CD8-positive, alpha-beta memory T cell (primary cell): ENCODE results near the gene MCL1. TPM values are rescaled to one million over a fixed set of nuclear protein-coding genes. Genes with fewer than 3 reads are reported as not detected.
"Not testable (repeated sequence)": the region's sequence is repeated elsewhere in the genome, so short reads cannot be mapped to it uniquely, and the experiment has no call there.

Source experiments
- CTCF ChIA-PET: fragments of 350-600 bp; sonication (Branson Sonifier 250); formaldehyde crosslinking; loops from one replicate; lab custom pipeline; 2021; ENCODE audit warnings: antibody characterized with exemption; lab: Charles Lee
- POLR2A ChIA-PET: fragments of 350-600 bp; sonication (Branson Sonifier 250); formaldehyde crosslinking; loops from one replicate; lab custom pipeline; 2021; ENCODE audit warnings: antibody characterized with exemption; lab: Charles Lee
- DNase-seq, 5 donors: peaks; one replicate each; pipeline versions ENCODE4 v3.0.0 to v3.0.0-alpha.2; 2020 to 2022; ENCODE audit warnings: mixed read lengths in 1 of 5
- H3K27ac ChIP-seq: one replicate; pipeline ENCODE4 v1.7.0; 2013; ENCODE audit warnings: low read depth, mild to moderate bottlenecking, low read length, moderate library complexity
- H3K27me3 ChIP-seq: 2 replicates; pipeline ENCODE4 v1.7.0; 2013; ENCODE audit warnings: low read length, mild to moderate bottlenecking; ENCODE audit not compliant: insufficient read depth, poor library complexity, severe bottlenecking
- H3K36me3 ChIP-seq: 2 replicates; pipeline ENCODE4 v1.7.0; 2013; ENCODE audit warnings: mild to moderate bottlenecking, low read length, moderate library complexity; ENCODE audit not compliant: insufficient read depth
- H3K4me1 ChIP-seq: 2 replicates; pipeline ENCODE4 v1.7.0; 2013; ENCODE audit warnings: mild to moderate bottlenecking, low read length, moderate library complexity; ENCODE audit not compliant: insufficient read depth
- H3K4me3 ChIP-seq: 2 replicates; pipeline ENCODE4 v1.7.0; 2013; ENCODE audit warnings: mild to moderate bottlenecking, low read length
- H3K9me3 ChIP-seq: 2 replicates; pipeline ENCODE4 v1.7.0; 2013; ENCODE audit warnings: mild to moderate bottlenecking, low read length
- H3K27ac Mint-ChIP-seq, 8 donors: one replicate each; pipeline ENCODE4 v1.8.0; 2020 to 2021; ENCODE audit warnings: mixed read lengths in 8 of 8, mild to moderate bottlenecking in 6 of 8, inconsistent platforms in 3 of 8, moderate library complexity in 3 of 8
- H3K27me3 Mint-ChIP-seq, 2 donors: one replicate each; pipeline ENCODE4 v1.8.0; 2020 to 2021; ENCODE audit warnings: mixed read lengths in 2 of 2, mild to moderate bottlenecking in 1 of 2, moderate library complexity in 1 of 2
- H3K36me3 Mint-ChIP-seq, 3 donors: one replicate each; pipeline ENCODE4 v1.8.0; 2020 to 2021; ENCODE audit warnings: mixed read lengths in 3 of 3, inconsistent platforms in 1 of 3, mild to moderate bottlenecking in 1 of 3
- H3K4me1 Mint-ChIP-seq, 3 donors: one replicate each; pipeline ENCODE4 v1.8.0; 2020 to 2021; ENCODE audit warnings: mixed read lengths in 3 of 3, inconsistent platforms in 1 of 3, mild to moderate bottlenecking in 1 of 3
- H3K4me3 Mint-ChIP-seq, 7 donors: one replicate each; pipeline ENCODE4 v1.8.0; 2020 to 2021; ENCODE audit warnings: mixed read lengths in 7 of 7, mild to moderate bottlenecking in 6 of 7, moderate library complexity in 4 of 7, inconsistent platforms in 2 of 7
- H3K9me3 Mint-ChIP-seq, 5 donors: one replicate each; pipeline ENCODE4 v1.8.0; 2020 to 2022; ENCODE audit warnings: mixed read lengths in 5 of 5, mild to moderate bottlenecking in 3 of 5, moderate library complexity in 2 of 5, inconsistent platforms in 1 of 5
- polyA plus RNA-seq: library from polyadenylated mRNA; unstranded; fragments of 300-500 nt; fragmentation: Illumina TruSeq; gene quantifications from one replicate; pipeline ENCODE4 v1.2.3, GENCODE V29; 2021
- total RNA-seq, 2 experiments: library from RNA; stranded (reverse); gene quantifications; one replicate each; pipeline ENCODE4 v1.2.3, GENCODE V29; 2021

The MCL1 gene
- total and polyA plus RNA-seq, 3 experiments from 2014 or later: 168 to 216 (median 211) TPM

DNA sequence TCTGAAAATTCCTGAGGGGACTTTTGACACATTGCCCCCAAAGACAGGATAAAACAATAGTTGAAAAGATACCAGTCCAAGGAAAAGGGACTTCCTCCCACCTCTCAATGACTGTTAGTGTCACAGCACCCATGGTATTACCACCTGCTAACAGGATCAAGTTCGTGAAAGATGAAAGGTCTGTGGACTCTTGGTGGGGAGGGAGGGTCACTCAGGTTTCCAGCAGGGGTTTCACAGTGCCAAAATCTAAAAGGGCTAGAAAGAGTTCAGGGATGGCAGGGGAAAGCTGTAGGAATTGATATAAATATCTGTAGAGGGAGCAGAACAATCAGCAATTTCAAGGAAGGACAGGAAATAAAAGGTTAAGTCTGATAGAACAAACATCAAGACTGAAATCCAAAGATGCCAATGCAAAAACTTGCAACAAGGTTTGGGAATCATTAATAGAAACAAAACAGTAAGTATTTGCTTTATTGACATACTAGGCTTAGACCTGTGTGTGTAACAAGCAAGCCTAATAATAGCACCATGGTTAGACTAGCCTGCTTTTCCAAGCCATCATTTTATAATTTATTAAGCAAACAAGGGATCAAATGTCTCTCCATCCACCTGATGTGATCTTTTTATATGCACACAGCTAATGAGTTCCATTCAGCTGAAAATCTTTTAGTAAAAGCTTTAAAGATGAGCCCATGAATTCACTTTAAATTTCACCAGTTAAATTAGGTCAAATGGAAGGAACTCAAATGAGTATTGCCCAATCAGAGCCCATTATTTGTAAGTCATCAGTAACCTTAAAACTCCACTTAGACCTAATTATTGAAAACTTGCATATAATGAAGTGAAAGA lies 3.7 kb downstream of the MCL1 start:
- Histone ChIP-seq H3K36me3 (peaks cover 58% of the 10 kb centered on the region), H3K4me1 (peaks cover 36% of the 10 kb centered on the region), H3K9me3 (no peaks in the 10 kb centered on the region), H3K27me3 (no peaks in the 10 kb centered on the region), H3K4me3 (peak overlapping the region; percentile 68), H3K27ac (peak overlapping the region; percentile 99)
- Mint-ChIP-seq H3K27ac (peak overlapping the region; percentile 74 to 99 (median 94)), H3K36me3 (peaks cover 51 to 81% (median 54%) of the 10 kb centered on the region in 3 donors), H3K4me1 (peaks cover 48 to 65% (median 57%) of the 10 kb centered on the region in 3 donors), H3K9me3 (peaks cover 0 to 4% (median 4%) of the 10 kb centered on the region in 5 donors), H3K27me3 (peaks cover 0 to 18% of the 10 kb centered on the region in 2 donors), H3K4me3 (peak overlapping the region; percentile 96 to 100 (median 99))
- no peak for DNase-seq
- ChIA-PET CTCF (interaction anchor here (0.6 to 16.7 kb wide), 7 partner anchors 6 to 46 kb away, joined by 3 to 325 read pairs (median 4); no protein-coding TSS in a partner anchor), POLR2A (interaction anchor here (0.9 to 12.5 kb wide), 3 partner anchors 12 to 54 kb away, joined by 3 to 486 read pairs (median 42); partner anchors contain the start of gene ENSA)

DNA sequence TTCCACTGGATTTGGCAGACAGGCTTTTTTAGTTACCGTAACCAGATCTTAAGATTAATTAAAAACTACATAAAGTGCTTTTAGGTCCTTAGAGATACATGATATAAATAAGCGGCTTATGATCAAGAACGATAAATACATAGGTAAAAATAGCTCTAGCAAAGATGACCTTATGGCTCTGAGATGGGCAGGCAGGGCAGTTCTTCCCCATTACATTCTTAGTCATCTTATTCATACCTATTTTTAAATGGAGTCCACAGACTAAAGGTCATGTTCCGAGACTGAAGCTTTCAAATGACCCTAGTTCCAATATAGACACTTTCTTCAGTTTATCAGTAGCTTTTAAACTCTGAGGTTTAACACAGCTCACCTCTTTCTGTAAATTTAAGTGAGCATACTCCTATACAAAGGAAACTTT lies 4.3 kb downstream of the MCL1 start:
- peaks cover 59% of the 10 kb centered on the region for H3K36me3 ChIP-seq
- DNase-seq: no peak
- no peaks in the 10 kb centered on the region for H3K27me3 ChIP-seq
- H3K4me3 ChIP-seq: peak overlapping the region; percentile 68
- POLR2A ChIA-PET: interaction anchor here (0.9 to 12.5 kb wide), 3 partner anchors 12 to 54 kb away, joined by 3 to 486 read pairs (median 42); partner anchors contain the start of gene ENSA
- CTCF ChIA-PET: interaction anchor here (1.4 to 16.7 kb wide), 3 partner anchors 13 to 45 kb away, joined by 4 to 325 read pairs (median 4); no protein-coding TSS in a partner anchor
- Mint-ChIP-seq H3K4me1 (peaks cover 49 to 65% (median 57%) of the 10 kb centered on the region in 3 donors), H3K4me3 (peak overlapping the region; percentile 96 to 100 (median 99)), H3K36me3 (peaks cover 53 to 86% (median 54%) of the 10 kb centered on the region in 3 donors), H3K9me3 (peaks cover 0 to 4% (median 4%) of the 10 kb centered on the region in 5 donors), H3K27ac (peak overlapping the region; percentile 74 to 99 (median 94)), H3K27me3 (peaks cover 0 to 18% of the 10 kb centered on the region in 2 donors)
- H3K4me1 ChIP-seq: peaks cover 43% of the 10 kb centered on the region
- H3K27ac ChIP-seq: no peak overlapping the region
- no peaks in the 10 kb centered on the region for H3K9me3 ChIP-seq

DNA sequence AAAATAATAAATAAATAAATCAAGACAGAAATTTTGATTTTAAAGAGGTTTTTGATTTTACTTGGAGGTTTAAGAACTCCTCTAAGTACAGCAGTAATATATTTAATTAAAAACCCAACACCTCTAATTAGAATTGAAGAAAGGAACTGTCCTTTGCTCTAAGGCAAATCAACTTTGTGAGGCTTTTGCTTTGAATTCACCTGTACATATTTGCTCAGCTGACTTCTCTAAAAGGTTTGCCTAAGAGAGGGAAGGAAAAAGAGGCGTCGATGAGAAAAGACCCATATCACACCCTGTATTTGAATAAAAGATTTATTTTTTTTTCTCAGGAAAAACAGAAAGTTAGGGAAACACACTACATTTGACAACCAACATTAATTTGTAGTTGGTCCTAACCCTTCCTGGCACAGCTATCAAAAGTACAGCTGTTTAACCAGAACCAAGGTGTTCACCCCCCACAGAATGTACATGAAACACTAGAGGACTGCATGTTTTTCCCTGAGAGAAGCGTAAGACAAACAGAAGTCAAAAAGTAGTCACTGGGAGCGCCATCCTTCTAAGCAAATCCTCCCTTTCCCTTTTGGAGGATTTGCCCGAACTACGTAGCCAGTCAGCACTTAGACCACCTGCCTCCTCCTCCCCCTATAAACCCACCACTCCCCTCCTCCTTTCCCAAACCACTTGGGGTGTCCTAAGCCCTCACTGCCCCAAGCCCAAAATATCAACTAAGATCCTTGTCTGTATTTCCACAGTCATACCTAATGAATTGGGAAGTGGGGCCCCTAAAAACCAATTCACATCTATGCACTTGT lies 4.9 kb downstream of the MCL1 start:
- Histone ChIP-seq H3K36me3 (peaks cover 61% of the 10 kb centered on the region), H3K27me3 (no peaks in the 10 kb centered on the region), H3K27ac (no peak overlapping the region), H3K9me3 (no peaks in the 10 kb centered on the region), H3K4me1 (peaks cover 49% of the 10 kb centered on the region), H3K4me3 (peak overlapping the region; percentile 68)
- ChIA-PET CTCF (interaction anchor here (1.4 to 16.7 kb wide), 3 partner anchors 12 to 46 kb away, joined by 4 to 325 read pairs (median 4); no protein-coding TSS in a partner anchor), POLR2A (interaction anchor here (12.5 kb wide), 1 partner anchor 11 kb away, joined by 486 read pairs; no protein-coding TSS in a partner anchor)
- H3K4me3 Mint-ChIP-seq: peak overlapping the region; percentile 96 to 100 (median 99)
- H3K27me3 Mint-ChIP-seq: peaks cover 0 to 18% of the 10 kb centered on the region in 2 donors
- H3K36me3 Mint-ChIP-seq: peaks cover 54 to 92% (median 56%) of the 10 kb centered on the region in 3 donors
- peaks cover 0 to 4% (median 4%) of the 10 kb centered on the region in 5 donors for H3K9me3 Mint-ChIP-seq
- H3K27ac Mint-ChIP-seq: peak overlapping the region; percentile 86 to 99 (median 94)
- peaks cover 54 to 67% (median 59%) of the 10 kb centered on the region in 3 donors for H3K4me1 Mint-ChIP-seq
- no peak for DNase-seq

DNA sequence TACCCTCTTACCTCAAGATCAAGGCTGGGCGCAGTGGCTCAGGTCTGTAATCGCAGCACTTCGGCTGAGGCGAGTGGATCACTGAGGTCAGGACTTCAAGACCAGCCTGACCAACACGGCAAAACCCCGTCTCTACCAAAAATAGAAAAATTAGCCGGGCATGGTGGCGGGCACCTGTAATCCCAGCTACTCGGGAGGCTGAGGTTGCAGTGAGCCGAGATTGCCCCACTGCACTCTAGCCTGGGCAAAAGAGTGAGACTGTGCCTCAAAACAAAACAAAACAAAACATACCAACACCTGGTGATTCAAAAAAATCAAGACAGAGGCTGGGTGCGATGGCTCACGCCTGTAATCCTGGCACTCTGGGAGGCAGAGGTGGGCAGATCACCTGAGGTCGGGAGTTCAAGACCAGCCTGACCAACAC lies 5.8 kb downstream of the MCL1 start:
- peaks cover 59 to 75% (median 67%) of the 10 kb centered on the region in 3 donors for H3K4me1 Mint-ChIP-seq
- H3K27ac Mint-ChIP-seq: peak overlapping the region; percentile 80 to 96 (median 92)
- Histone ChIP-seq H3K36me3 (peaks cover 58% of the 10 kb centered on the region), H3K4me1 (peaks cover 57% of the 10 kb centered on the region), H3K4me3 (peak overlapping the region; percentile 49)
- CTCF ChIA-PET: interaction anchor here (0.9 to 16.7 kb wide), 2 partner anchors 11 to 46 kb away, joined by 3 to 325 read pairs; no protein-coding TSS in a partner anchor
- H3K9me3 Mint-ChIP-seq, H3K27ac ChIP-seq, H3K27me3 ChIP-seq, H3K9me3 ChIP-seq: not testable (repeated sequence)
- peak overlapping the region; percentile 87 to 100 (median 96) for H3K4me3 Mint-ChIP-seq
- peak in 1 of 5 donors; percentile 55 for DNase-seq
- POLR2A ChIA-PET: interaction anchor here (12.5 kb wide), 1 partner anchor 10 kb away, joined by 486 read pairs; no protein-coding TSS in a partner anchor
- peaks cover 52 to 91% (median 52%) of the 10 kb centered on the region in 3 donors for H3K36me3 Mint-ChIP-seq
- peaks cover 0 to 12% of the 10 kb centered on the region in 2 donors for H3K27me3 Mint-ChIP-seq

DNA sequence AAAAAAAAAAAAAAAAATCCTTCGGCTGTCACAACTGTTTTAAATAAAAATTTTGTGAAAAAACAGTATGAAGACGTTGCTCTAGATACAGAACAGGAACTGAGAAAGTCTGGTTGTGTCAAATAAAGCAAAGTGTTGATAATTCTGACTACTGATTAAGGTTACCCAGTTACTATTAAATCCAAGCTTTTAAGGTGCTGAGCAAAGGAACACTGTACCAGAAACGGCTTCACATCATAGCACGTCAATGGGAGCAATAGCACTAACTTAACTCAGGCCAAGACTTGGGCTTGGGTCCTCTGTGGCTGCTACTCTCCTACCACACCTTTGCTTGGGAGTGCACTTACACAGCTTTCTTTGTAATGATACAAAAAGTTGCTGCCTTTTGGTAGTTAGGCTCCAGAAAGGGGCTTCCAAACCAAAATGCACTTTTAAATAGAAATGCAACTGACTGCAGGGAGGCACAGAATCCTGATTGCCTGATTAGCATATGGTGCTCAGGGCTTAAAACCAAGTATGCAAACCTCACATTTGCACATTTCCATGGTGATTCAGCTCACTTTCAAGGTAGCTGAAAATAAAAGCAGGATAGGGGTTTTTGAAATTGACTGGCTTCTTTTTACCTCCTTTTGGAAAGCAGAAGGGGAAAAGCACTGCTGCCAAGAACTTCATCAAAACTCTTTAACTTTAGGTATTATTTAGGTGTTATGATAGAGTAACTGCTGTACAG lies 6.3 kb downstream of the MCL1 start:
- no peak for DNase-seq
- ChIA-PET CTCF (interaction anchor here (0.8 to 16.7 kb wide), 3 partner anchors 11 to 48 kb away, joined by 3 to 325 read pairs (median 5); no protein-coding TSS in a partner anchor), POLR2A (interaction anchor here (0.6 to 12.5 kb wide), 5 partner anchors 10 to 339 kb away, joined by 3 to 486 read pairs (median 8); partner anchors contain the start of gene ENSA)
- Mint-ChIP-seq H3K27ac (peak overlapping the region; percentile 80 to 98 (median 93)), H3K4me3 (peak overlapping the region; percentile 87 to 100 (median 96)), H3K4me1 (peaks cover 65 to 81% (median 73%) of the 10 kb centered on the region in 3 donors), H3K9me3 (peaks cover 0 to 2% (median 0%) of the 10 kb centered on the region in 5 donors), H3K27me3 (peaks cover 0 to 7% of the 10 kb centered on the region in 2 donors), H3K36me3 (peaks cover 46 to 86% (median 47%) of the 10 kb centered on the region in 3 donors)
- Histone ChIP-seq H3K27ac (no peak overlapping the region), H3K27me3 (no peaks in the 10 kb centered on the region), H3K4me3 (peak overlapping the region; percentile 49), H3K4me1 (peaks cover 63% of the 10 kb centered on the region), H3K9me3 (no peaks in the 10 kb centered on the region), H3K36me3 (peaks cover 52% of the 10 kb centered on the region)

DNA sequence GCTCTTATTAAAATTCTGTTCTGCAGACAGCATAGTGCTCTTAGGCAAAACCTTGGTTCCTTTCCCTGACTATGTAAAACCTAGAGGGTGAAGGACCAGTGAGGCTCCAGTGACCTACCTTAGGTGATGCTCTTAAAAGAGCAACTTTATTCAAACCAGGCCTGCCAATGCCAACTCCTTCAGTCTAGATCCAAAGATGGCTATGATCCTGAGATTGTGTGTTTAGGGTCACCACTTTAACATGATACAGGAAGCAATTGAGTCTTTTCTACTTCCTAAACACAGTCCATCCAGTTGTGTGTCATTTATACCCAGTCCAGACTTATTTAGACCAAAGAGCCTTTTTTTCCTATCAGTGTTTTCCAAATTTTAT lies 10.8 kb downstream of the MCL1 start:
- POLR2A ChIA-PET: interaction anchor here (0.8 to 11.0 kb wide), 3 partner anchors 7 to 61 kb away, joined by 3 to 486 read pairs (median 7); partner anchors contain the start of genes ENSA and MCL1
- H3K36me3 ChIP-seq: peaks cover 11% of the 10 kb centered on the region
- peak overlapping the region; percentile 59 for H3K4me3 ChIP-seq
- Mint-ChIP-seq H3K4me1 (peaks cover 79 to 96% (median 88%) of the 10 kb centered on the region in 3 donors), H3K27ac (peak overlapping the region; percentile 90 to 98 (median 96)), H3K27me3 (no peaks in the 10 kb centered on the region), H3K4me3 (peak overlapping the region; percentile 78 to 100 (median 88)), H3K36me3 (peaks cover 10 to 47% (median 11%) of the 10 kb centered on the region in 3 donors), H3K9me3 (no peaks in the 10 kb centered on the region)
- H3K4me1 ChIP-seq: peaks cover 95% of the 10 kb centered on the region
- H3K27me3 ChIP-seq: no peaks in the 10 kb centered on the region
- no peaks in the 10 kb centered on the region for H3K9me3 ChIP-seq
- H3K27ac ChIP-seq: peak overlapping the region; percentile 49
- DNase-seq: no peak
- CTCF ChIA-PET: interaction anchor here (1.3 to 5.1 kb wide), 4 partner anchors 9 to 54 kb away, joined by 4 to 57 read pairs (median 8); partner anchors contain the start of gene MCL1
